C1 segment of cervical spinal cord (tissue), 14 donors: Measurements from ENCODE around the gene BLOC1S1.
"Not testable (repeated sequence)": the region's sequence is repeated elsewhere in the genome, so short reads cannot be mapped to it uniquely, and the experiment has no call there.

Source experiments
- DNase-seq, 14 donors: peaks; one replicate each; lab custom pipeline; 2025; lab: John Stamatoyannopoulos, UW

The BLOC1S1 gene

GRCh38 chr12:55743406-55744339, 27.8 kb downstream of the BLOC1S1 start:
- peak in 3 of 14 donors; percentile 29 to 43 (median 35) for DNase-seq

GRCh38 chr12:55744340-55745030, 28.6 kb downstream of the BLOC1S1 start:
- peak in 1 of 14 donors; percentile 35 for DNase-seq

GRCh38 chr12:55745361-55746173, 29.7 kb downstream of the BLOC1S1 start:
- peak in 4 of 14 donors; percentile 11 to 37 (median 28) for DNase-seq

DNA sequence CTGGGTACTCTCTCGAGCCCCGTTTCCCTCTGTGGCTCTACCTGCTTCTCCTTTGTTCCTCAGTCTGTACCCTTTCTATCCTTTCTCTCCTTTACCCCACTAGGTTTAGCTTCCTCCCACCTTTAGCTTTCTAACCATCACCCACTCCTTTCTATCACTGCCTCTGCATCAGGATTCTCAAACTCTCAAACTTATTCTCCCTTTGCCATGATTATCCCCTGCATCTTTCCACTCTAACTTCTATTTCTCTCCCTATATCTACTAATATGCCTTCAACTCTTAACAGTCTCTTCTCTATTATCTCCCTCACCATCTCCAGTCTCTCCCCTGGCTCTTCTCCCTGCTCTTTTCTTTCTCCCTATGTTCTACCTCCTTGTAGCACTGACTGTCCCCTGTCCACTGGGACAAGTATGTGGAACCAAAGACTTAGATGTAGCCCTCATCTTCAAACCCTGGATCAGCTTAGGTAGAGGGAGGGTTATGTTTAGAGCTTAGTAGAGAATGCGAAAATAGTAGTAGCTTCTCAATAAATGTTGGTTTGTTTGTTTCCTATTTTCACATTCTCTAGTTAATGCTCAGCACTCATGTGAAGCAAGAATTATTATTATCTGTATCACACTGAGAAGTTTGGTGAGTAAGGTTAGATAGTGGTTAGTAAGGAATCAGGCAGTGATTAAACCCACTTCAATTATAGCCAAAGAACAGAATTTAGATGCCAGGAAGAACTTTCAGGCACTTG, 30.5 kb downstream of the BLOC1S1 start:
- peak in 1 of 14 donors; percentile 6 for DNase-seq

GRCh38 chr12:55746913-55747231, 31.0 kb downstream of the BLOC1S1 start:
- DNase-seq, result no peak

- DNase-seq, result no peak
Observed at GRCh38 chr12:55748230-55748993, 32.6 kb downstream of the BLOC1S1 start.

- DNase-seq, result no peak
Observed at GRCh38 chr12:55755246-55755645, 39.4 kb downstream of the BLOC1S1 start.

- no peak for DNase-seq
Observed at GRCh38 chr12:55757701-55758100, 41.9 kb downstream of the BLOC1S1 start.

- DNase-seq, result not testable (repeated sequence)
Observed at GRCh38 chr12:55758575-55758974, 42.7 kb downstream of the BLOC1S1 start.

GRCh38 chr12:55760663-55761062, 44.8 kb downstream of the BLOC1S1 start:
- no peak for DNase-seq

GRCh38 chr12:55762646-55763045, 46.8 kb downstream of the BLOC1S1 start:
- DNase-seq, result peak in 1 of 14 donors; percentile 80

- DNase-seq, result no peak
Observed at GRCh38 chr12:55765736-55766290, 50.0 kb downstream of the BLOC1S1 start.

DNA sequence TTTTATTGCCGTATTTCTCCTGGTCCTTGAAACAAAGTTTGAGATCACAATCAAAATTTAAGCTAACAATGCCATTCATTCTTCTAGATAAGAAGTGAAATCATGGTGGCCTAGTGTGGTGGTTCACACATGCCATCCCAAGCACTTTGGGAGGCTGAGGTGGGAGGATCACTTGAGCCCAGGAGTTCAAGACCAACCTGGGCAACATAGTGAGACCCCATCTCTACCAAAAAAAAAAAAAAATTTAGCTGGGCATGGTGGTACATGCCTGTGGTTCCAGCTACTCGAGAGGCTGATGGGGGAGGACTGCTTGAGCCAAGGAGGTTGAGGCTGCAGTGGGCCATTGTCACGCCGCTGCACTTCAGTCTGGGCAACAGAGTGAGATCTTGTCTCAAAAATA, 51.3 kb downstream of the BLOC1S1 start:
- no peak for DNase-seq
